H9 (cell line): ENCODE measurements around the gene IDH1. TPM values are rescaled to one million over a fixed set of nuclear protein-coding genes. Genes with fewer than 3 reads are reported as not detected.

Experiments used
- DNase-seq: peaks from one replicate; pipeline ENCODE4 v3.0.0-alpha.2; 2017
- H2AFZ ChIP-seq: one replicate; pipeline ENCODE4 v1.6.1; 2013; ENCODE audit warnings: mild to moderate bottlenecking, low read length, control low read depth, moderate library complexity
- H2AK5ac ChIP-seq: 2 replicates; pipeline ENCODE4 v1.6.1; 2013; ENCODE audit warnings: low read length, control low read depth, mixed read lengths; ENCODE audit not compliant: insufficient read length
- H2BK120ac ChIP-seq: one replicate; pipeline ENCODE4 v1.6.1; 2013; ENCODE audit warnings: low read depth, mild to moderate bottlenecking, low read length, control low read depth, inconsistent platforms; ENCODE audit not compliant: poor library complexity, severe bottlenecking
- H2BK12ac ChIP-seq: 2 replicates; pipeline ENCODE4 v1.6.1; 2013; ENCODE audit warnings: low read length, control low read depth, mixed read lengths, low read depth; ENCODE audit not compliant: insufficient read length
- H2BK15ac ChIP-seq: 2 replicates; pipeline ENCODE4 v1.6.1; 2013; ENCODE audit warnings: low read depth, low read length, control low read depth
- H2BK20ac ChIP-seq: one replicate; pipeline ENCODE4 v1.6.1; 2013; ENCODE audit warnings: low read depth, mild to moderate bottlenecking, low read length, control low read depth, inconsistent platforms; ENCODE audit not compliant: poor library complexity, severe bottlenecking
- H2BK5ac ChIP-seq: 2 replicates; pipeline ENCODE4 v1.6.1; 2013; ENCODE audit warnings: low read length, control low read depth, mixed read lengths; ENCODE audit not compliant: insufficient read length
- H3K14ac ChIP-seq: 2 replicates; pipeline ENCODE4 v1.6.1; 2013; ENCODE audit warnings: low read length, control low read depth; ENCODE audit not compliant: insufficient read depth
- H3K18ac ChIP-seq: 2 replicates; pipeline ENCODE4 v1.6.1; 2013; ENCODE audit warnings: low read depth, mild to moderate bottlenecking, mixed read lengths, low read length, control low read depth; ENCODE audit not compliant: insufficient read length
- H3K23ac ChIP-seq: 2 replicates; pipeline ENCODE4 v1.6.1; 2013; ENCODE audit warnings: low read length, control low read depth, mixed read lengths, low read depth; ENCODE audit not compliant: insufficient read length
- H3K23me2 ChIP-seq: 2 replicates; pipeline ENCODE4 v1.6.1; 2013; ENCODE audit warnings: low read depth, mild to moderate bottlenecking, mixed read lengths, low read length, control low read depth; ENCODE audit not compliant: insufficient read length, poor library complexity, severe bottlenecking
- H3K27ac ChIP-seq: 2 replicates; pipeline ENCODE4 v1.5.1; 2013; ENCODE audit warnings: low read length, control low read depth, mixed read lengths, low read depth; ENCODE audit not compliant: insufficient read length
- H3K27me3 ChIP-seq: 2 replicates; pipeline ENCODE4 v1.6.1; 2013; ENCODE audit warnings: low read length, control low read depth, inconsistent platforms; ENCODE audit not compliant: insufficient read depth
- H3K4ac ChIP-seq: 2 replicates; pipeline ENCODE4 v1.6.1; 2013; ENCODE audit warnings: low read depth, mild to moderate bottlenecking, control low read depth, inconsistent platforms, low read length, moderate library complexity
- H3K4me1 ChIP-seq: 2 replicates; pipeline ENCODE4 v1.6.1; 2013; ENCODE audit warnings: low read length, control low read depth, inconsistent platforms; ENCODE audit not compliant: insufficient read depth
- H3K4me2 ChIP-seq: 2 replicates; pipeline ENCODE4 v1.6.1; 2013; ENCODE audit warnings: low read length, control low read depth, mixed read lengths; ENCODE audit not compliant: insufficient read length, insufficient read depth
- H3K56ac ChIP-seq: 2 replicates; pipeline ENCODE4 v1.6.1; 2013; ENCODE audit warnings: low read depth, mild to moderate bottlenecking, mixed read lengths, low read length, control low read depth; ENCODE audit not compliant: insufficient read length
- H3K79me1 ChIP-seq: 2 replicates; pipeline ENCODE4 v1.6.1; 2013; ENCODE audit warnings: low read depth, mild to moderate bottlenecking, moderate library complexity, low read length, control low read depth, inconsistent platforms; ENCODE audit not compliant: insufficient read depth, poor library complexity, severe bottlenecking
- H3K79me2 ChIP-seq: 2 replicates; pipeline ENCODE4 v1.6.1; 2013; ENCODE audit warnings: low read length, control low read depth, inconsistent platforms; ENCODE audit not compliant: insufficient read depth
- H3K9ac ChIP-seq: 2 replicates; pipeline ENCODE4 v1.6.1; 2013; ENCODE audit warnings: low read length, control low read depth, mixed read lengths; ENCODE audit not compliant: insufficient read length; ENCODE audit errors: extremely low read depth
- H3K9me3 ChIP-seq: one replicate; pipeline ENCODE4 v1.6.1; 2013; ENCODE audit warnings: low read depth, low read length, inconsistent platforms; ENCODE audit not compliant: control insufficient read depth
- H3T11ph ChIP-seq: one replicate; pipeline ENCODE4 v1.6.1; 2013; ENCODE audit warnings: mild to moderate bottlenecking, low read length, control low read depth, inconsistent platforms
- H4K20me1 ChIP-seq: one replicate; pipeline ENCODE4 v1.6.1; 2013; ENCODE audit not compliant: control insufficient read depth, insufficient read length, insufficient read depth
- H4K5ac ChIP-seq: 2 replicates; pipeline ENCODE4 v1.6.1; 2013; ENCODE audit warnings: low read depth, mild to moderate bottlenecking, mixed read lengths, low read length, control low read depth; ENCODE audit not compliant: insufficient read length
- H4K8ac ChIP-seq: replicated peaks from 2 replicates; pipeline ENCODE4 v1.6.1; 2013; ENCODE audit warnings: low read length, control low read depth, mixed read lengths, low read depth; ENCODE audit not compliant: insufficient read length
- H4K91ac ChIP-seq: 2 replicates; pipeline ENCODE4 v1.6.1; 2013; ENCODE audit warnings: low read depth, mild to moderate bottlenecking, moderate library complexity, mixed read lengths, low read length, control low read depth; ENCODE audit not compliant: insufficient read length
- H3K27ac Mint-ChIP-seq, 3 experiments: 2 replicates in 2 of 3; 3 replicates in 1 of 3; pipeline ENCODE4 v1.8.0; 2020 to 2021; ENCODE audit warnings: mixed read lengths in 3 of 3, mild to moderate bottlenecking in 1 of 3, moderate library complexity in 1 of 3
- H3K27me3 Mint-ChIP-seq: 2 replicates; pipeline ENCODE4 v1.8.0; 2021; ENCODE audit warnings: low read depth, mild to moderate bottlenecking, moderate library complexity, mixed read lengths
- H3K36me3 Mint-ChIP-seq, 3 experiments: 2 replicates in 2 of 3; 3 replicates in 1 of 3; pipeline ENCODE4 v1.8.0; 2020 to 2021; ENCODE audit warnings: low read depth in 3 of 3, mixed read lengths in 3 of 3; ENCODE audit not compliant: insufficient read depth in 1 of 3
- H3K4me1 Mint-ChIP-seq, 2 experiments: 2 replicates each; pipeline ENCODE4 v1.8.0; 2020; ENCODE audit warnings: mixed read lengths in 2 of 2
- H3K4me3 Mint-ChIP-seq, 2 experiments: 2 replicates in 1 of 2; 3 replicates in 1 of 2; pipeline ENCODE4 v1.8.0; 2020 to 2021; ENCODE audit warnings: mild to moderate bottlenecking in 2 of 2, mixed read lengths in 2 of 2, moderate library complexity in 1 of 2
- H3K9me3 Mint-ChIP-seq, 2 experiments: 2 replicates in 1 of 2; 3 replicates in 1 of 2; pipeline ENCODE4 v1.8.0; 2020; ENCODE audit warnings: mild to moderate bottlenecking in 2 of 2, mixed read lengths in 2 of 2, moderate library complexity in 1 of 2
- WGBS: extraction: QIAGEN DNeasy Blood & Tissue Kit; methylation state at CpG from one replicate; pipeline ENCODE4 v1.1.7; 2013; ENCODE audit warnings: missing lambda C conversion rate, low lambda C conversion rate, mixed read lengths; ENCODE audit not compliant: insufficient read length; ENCODE audit errors: extremely low coverage; 5-methylcytosine and 5-hydroxymethylcytosine counted together
- total RNA-seq: library from RNA; stranded (reverse); gene quantifications from 2 replicates; pipeline ENCODE4 v1.2.1, GENCODE V29; 2021
- TF ChIP-seq, protein P1 (sequence below): fragments of 200-600 bp; sonication (generic); conservative IDR thresholded peaks from 3 replicates; pipeline ENCODE4 v1.8.0; 2021; ENCODE audit warnings: antibody characterized with exemption, mild to moderate bottlenecking

IDH1 gene
- total RNA-seq, 1 experiment from 2014 or later = 234 TPM

DNA sequence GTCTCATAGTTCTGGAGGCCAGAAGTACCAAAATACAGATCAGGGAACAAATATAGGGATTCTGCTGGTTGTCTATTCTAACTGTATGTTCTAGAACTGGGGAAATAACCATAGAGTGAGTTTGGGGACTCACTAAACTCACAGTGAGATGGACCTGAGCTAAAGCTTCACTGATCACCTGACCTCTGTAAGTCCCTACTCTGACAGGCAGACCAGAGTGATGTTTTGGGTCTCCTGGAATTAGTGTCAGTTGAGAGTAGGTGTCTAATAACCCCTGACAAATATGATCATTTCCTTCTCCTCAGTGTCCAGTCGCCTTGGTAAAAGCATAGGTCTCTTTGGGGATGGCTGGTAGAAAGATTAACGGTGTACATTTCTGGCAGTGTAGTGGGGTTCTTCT lies 25.4 kb upstream of the IDH1 start:
- Histone ChIP-seq H3K18ac (no peak overlapping the region), H3K9me3 (no peaks in the 10 kb centered on the region), H2AK5ac (no peak overlapping the region), H3K79me1 (peaks cover 4% of the 10 kb centered on the region), H3K4me1 (no peaks in the 10 kb centered on the region), H2BK15ac (no peak overlapping the region), H3K23ac (no peak overlapping the region), H3K56ac (no peak overlapping the region), H4K8ac (no peak overlapping the region), H3K4ac (no peak overlapping the region), H2BK120ac (no peak overlapping the region), H3K27ac (no peak overlapping the region), H2BK12ac (no peak overlapping the region), H2BK5ac (no peak overlapping the region), H3K79me2 (no peaks in the 10 kb centered on the region), H3K9ac (no peak overlapping the region), H3T11ph (no peak overlapping the region), H3K14ac (no peak overlapping the region), H2BK20ac (no peak overlapping the region), H4K5ac (no peak overlapping the region), H4K91ac (no peak overlapping the region), H3K23me2 (no peaks in the 10 kb centered on the region), H4K20me1 (no peaks in the 10 kb centered on the region), H2AFZ (no peak overlapping the region), H3K4me2 (no peak overlapping the region), H3K27me3 (no peaks in the 10 kb centered on the region)
- TF ChIP-seq, protein P1, sequence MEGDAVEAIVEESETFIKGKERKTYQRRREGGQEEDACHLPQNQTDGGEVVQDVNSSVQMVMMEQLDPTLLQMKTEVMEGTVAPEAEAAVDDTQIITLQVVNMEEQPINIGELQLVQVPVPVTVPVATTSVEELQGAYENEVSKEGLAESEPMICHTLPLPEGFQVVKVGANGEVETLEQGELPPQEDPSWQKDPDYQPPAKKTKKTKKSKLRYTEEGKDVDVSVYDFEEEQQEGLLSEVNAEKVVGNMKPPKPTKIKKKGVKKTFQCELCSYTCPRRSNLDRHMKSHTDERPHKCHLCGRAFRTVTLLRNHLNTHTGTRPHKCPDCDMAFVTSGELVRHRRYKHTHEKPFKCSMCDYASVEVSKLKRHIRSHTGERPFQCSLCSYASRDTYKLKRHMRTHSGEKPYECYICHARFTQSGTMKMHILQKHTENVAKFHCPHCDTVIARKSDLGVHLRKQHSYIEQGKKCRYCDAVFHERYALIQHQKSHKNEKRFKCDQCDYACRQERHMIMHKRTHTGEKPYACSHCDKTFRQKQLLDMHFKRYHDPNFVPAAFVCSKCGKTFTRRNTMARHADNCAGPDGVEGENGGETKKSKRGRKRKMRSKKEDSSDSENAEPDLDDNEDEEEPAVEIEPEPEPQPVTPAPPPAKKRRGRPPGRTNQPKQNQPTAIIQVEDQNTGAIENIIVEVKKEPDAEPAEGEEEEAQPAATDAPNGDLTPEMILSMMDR = no peak
- no CpG with 5 or more reads among the region's 2 CpGs for WGBS
- Mint-ChIP-seq H3K27ac (no peak overlapping the region), H3K9me3 (no peaks in the 10 kb centered on the region), H3K27me3 (no peaks in the 10 kb centered on the region), H3K4me3 (no peak overlapping the region), H3K36me3 (peaks cover 38 to 82% (median 76%) of the 10 kb centered on the region in 3 experiments; a peak in 6 of 7 replicates), H3K4me1 (no peaks in the 10 kb centered on the region)
- no peak for DNase-seq
